Uterus (tissue), 2 donors: ENCODE measurements around the gene GPD1L.

Experiments
- CTCF ChIP-seq, 4 experiments: fragments of 200-600 bp in 2 of 4; fragments of 450-650 bp in 2 of 4; sonication (generic) in 2 of 4; IDR thresholded peaks; one replicate each; pipeline ENCODE4 v1.5.1; 2016 to 2019; ENCODE audit warnings: antibody characterized with exemption in 4 of 4, mild to moderate bottlenecking in 2 of 4, moderate library complexity in 1 of 4
- POLR2A ChIP-seq, 2 donors: fragments of 450-650 bp; IDR thresholded peaks; one replicate each; pipeline ENCODE4 v1.6.1; 2016; ENCODE audit warnings: antibody characterized with exemption in 2 of 2, mild to moderate bottlenecking in 1 of 2, moderate library complexity in 1 of 2

GRCh38 chr3:32083702-32084270 is 22.6 kb upstream of the GPD1L start:
- no peak for TF ChIP-seq CTCF (IDR thresholded peaks at IDR 0.05)
- TF ChIP-seq POLR2A (IDR thresholded peaks at IDR 0.05), result no peak
